Posterior cingulate gyrus (tissue), 11 donors: ENCODE measurements around the gene CTSW.
A peak's percentile ranks its signal among the peaks of the same experiment; 100 is the strongest.

ENCODE experiments used
- DNase-seq, 10 donors: peaks; one replicate each; pipeline versions ENCODE4 v3.0.0 to v3.0.0-alpha.2; 2020 to 2021; ENCODE audit warnings: mixed read lengths in 3 of 10
- intact Hi-C: fragments of 100-400 bp; cut with DNase I; formaldehyde crosslinking; loops from one replicate; pipeline ENCODE4 v1.15.1; 2023

Gene CTSW

DNA sequence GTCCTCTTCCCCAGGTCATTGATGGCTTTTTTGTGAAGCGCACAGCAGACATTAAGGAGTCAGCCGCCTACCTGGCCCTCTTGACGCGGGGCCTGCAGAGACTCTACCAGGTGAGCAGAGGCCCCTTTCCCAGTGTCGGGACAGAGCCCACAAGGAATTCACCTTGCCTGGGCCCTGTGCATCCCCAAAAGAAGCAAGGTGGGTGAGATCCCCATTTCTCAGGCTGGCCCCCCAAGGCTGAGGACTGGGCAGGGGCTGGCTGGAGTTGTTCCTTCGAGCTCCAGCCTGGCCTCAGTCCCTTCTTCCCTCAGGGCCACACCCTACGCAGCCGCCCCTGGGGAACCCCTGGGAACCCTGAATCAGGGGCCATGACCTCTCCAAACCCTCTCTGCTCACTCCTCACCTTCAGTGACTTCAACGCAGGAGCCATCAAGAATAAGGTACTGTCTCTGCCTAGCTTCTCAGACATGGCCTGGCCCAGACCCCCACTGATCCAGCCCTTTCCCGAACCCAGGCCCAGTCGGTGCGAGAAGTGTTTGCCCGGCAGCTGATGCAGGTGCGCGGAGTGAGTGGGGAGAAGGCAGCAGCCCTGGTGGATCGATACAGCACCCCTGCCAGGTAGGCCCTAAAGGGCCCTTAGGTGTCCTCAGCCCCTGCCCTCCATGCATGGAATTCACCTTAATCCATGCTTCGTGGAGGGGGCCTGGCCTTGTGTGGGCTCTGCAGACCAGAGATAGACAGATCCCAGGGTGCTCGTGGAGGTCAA, 14.7 kb upstream of the CTSW start:
- intact Hi-C loops = no loop called here
- DNase-seq = peak in 2 of 10 donors; percentile 14 to 47

- DNase-seq = peak in 2 of 10 donors; percentile 63 to 72
These were observed 14.0 kb upstream of the CTSW start for GRCh38 chr11:65865550-65866172.

DNA sequence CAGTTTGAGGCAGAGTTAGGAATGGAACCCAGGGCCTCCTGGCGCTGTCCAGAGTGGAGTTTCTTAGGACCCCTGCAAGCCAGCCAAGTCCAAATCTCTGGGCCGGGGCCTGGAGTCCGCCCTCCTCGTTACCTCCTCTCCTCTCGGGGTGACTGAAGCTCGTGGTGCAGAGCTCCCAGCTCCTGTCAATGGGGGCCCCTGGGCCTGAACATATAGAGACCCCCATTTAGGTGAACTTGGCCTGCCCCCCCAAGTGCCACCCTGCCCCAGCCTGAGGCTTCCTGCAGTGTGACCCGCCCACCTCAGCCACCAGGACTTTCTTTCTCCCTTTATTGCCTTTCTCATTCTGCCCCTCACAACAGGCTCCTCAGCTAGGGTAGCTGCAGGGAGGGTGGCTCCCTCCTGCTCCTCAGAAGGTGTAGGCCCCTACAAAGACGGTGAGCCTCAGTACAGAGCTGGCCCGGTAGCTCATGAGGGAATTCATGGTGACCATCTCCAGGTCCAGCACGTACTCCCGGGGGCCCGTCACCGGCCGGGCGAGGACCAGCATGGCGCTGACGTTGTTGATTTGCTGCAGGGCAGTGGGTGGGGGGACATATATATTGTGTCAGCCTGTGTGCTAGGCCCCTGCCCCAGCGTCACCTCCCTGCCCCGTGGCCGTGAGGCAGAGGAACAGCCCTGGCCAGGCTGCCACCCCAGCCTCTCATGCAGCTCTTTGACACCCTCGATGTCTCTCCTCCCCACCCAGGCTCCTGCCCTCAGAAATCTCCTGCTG, 12.9 kb upstream of the CTSW start:
- intact Hi-C loops = no loop called here
- peak in 2 of 10 donors; percentile 33 to 53 for DNase-seq

More at GRCh38 chr11:65865550-65866172, 14.0 kb upstream of the CTSW start:
- intact Hi-C loops = no loop called here

DNA sequence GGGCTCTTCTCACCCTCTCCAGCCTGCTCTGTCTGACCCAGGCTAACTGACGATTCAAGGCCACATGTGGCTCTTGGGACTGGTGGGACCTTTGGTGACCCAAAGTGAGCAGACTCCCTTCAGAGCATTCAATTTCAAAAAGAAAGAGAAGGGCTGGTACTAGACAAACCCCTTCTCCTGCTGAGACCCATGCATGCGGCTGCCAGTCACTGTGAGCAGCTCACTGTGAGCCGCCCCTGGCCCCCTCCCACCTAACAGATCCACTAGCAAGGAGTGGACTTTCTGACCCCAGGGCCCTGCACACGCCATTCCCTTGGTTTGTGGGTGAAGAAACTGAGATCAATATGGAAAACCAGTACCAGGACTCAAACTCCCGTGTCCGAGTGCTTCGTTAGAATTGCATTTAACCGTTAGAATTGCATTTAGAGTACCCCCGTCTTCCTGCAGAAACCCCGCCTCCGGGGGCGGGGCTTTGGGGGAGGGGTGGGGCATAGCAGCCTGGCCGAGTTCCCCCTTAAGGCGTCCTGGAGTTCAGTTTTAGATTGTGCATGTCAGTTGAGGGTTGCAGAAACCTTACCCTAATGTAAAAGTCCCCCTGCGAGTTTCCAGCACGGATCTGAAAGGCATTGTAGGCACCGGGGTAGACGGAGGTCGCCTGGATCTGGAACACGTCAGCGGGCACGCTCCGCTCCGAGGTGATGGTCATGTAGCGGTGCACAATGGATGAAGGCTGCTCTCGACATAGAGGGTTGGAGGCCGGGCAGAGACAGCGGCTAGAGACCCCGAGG, 12.2 kb upstream of the CTSW start:
- peak in 2 of 10 donors; percentile 75 to 83 for DNase-seq
- intact Hi-C loops = no loop called here

- intact Hi-C loops = no loop called here
- DNase-seq = peak in 8 of 10 donors; percentile 42 to 93 (median 62)
These were observed 11.5 kb upstream of the CTSW start for GRCh38 chr11:65868076-65868667.

DNA sequence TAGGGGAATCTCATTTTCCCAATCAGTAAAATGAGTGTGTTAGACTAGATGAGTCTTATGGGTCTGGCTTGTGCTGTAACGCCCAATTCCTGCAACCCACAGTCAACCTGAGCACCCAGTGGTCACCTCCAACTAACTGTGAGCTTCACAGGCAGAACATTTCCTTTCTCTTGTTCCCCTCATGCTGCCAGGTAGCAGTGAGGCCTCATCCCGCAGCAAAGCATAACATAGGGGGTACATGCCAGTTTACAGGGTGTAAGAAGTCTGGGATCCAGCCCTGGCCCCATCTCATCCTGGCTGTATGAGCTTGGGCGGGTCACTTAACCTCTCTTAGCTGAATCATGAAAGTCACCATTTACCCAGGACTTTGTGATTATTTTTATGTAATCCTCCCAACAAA, 10.7 kb upstream of the CTSW start:
- intact Hi-C loops = no loop called here
- DNase-seq = peak in 1 of 10 donors; percentile 6

- intact Hi-C loops = no loop called here
- peak in 2 of 10 donors; percentile 47 to 75 for DNase-seq
These were observed 9.9 kb upstream of the CTSW start for GRCh38 chr11:65869643-65870306.

- intact Hi-C loops = no loop called here
- peak in 2 of 10 donors; percentile 55 to 64 for DNase-seq
These were observed 9.4 kb upstream of the CTSW start for GRCh38 chr11:65870307-65870658.

GRCh38 chr11:65870706-65871681, 8.6 kb upstream of the CTSW start:
- DNase-seq = peak in 2 of 10 donors; percentile 46 to 51
- intact Hi-C loops = no loop called here

DNA sequence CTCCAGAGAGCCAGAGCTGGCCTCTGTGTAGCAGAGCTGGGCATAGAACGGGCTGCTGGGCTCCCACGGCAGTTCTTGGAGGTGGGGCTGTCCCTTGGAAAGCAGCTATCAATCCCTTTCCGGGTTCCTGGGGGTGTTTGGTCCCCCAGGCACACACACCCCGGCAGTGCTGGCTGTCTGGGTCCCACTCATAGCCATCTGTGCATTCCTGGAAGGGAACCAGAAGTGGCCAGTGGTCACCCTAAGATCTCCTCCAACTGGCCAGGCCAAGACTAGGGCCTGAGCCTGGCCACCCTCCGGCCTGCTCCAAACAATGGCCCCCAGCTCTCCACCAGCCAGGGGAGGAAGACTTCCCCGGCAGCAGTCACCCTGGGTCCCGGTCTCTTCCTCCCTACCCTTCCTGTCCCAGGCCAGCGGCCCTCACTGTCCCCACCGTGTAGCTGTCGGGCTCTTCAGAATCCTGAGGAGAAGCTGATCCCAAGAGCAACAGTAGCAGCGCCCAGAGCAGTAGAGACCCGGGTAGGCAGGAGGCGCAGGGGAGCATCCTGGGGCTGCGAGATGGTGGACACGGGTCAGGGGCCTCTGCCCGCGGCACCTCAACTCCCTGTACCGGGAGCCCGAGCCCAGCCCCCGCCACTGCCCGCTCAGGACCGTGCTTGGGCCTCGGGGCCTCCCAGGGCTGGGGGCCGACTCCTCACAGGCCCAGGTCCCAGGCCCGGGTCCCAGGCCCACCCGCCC, 7.7 kb upstream of the CTSW start:
- intact Hi-C loops = no loop called here
- peak in 2 of 10 donors; percentile 75 to 80 for DNase-seq

DNA sequence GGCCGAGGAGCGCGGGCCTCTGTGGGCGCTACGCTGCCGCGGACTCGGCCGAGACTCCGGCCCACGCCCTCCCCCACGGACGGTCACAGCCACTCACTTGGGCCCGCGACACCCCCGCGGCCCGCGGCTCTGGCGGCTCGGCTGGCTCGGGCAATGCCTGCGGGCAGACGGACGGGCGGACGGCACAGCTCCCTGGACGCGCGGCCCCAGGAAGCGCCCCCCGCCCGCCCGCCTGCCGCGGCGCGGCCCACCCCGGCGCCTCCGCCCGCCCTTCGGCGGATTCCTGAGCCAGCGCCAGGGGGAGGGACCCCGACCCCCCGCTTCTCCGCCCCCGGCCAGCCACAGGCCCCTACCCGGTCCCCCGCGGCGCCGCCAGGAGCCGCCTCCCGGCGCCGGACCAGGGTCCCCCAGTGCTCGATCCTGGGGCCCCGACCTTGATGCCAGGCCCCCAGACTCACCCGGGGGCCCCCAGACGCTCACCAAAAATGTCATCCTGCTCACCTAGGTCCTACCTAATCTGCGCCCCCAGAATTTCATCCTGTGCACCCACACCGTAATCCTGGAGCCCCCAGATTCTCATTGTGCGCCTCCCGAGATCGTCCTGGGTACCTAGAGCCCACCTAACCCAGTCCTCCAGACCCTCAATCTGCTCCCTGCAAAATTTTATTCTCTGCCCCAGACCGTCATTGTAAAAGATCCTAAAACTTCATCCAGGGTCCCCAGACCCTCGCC, 6.9 kb upstream of the CTSW start, which contains the start of gene EFEMP2:
Gene EFEMP2 (minus strand): TSS at position 215 of the 732 bp plus-strand sequence. CDS start 446 bp downstream, outside the sequence.
- intact Hi-C loops = no loop called here
- peak in 3 of 10 donors; percentile 75 to 89 (median 76) for DNase-seq

DNA sequence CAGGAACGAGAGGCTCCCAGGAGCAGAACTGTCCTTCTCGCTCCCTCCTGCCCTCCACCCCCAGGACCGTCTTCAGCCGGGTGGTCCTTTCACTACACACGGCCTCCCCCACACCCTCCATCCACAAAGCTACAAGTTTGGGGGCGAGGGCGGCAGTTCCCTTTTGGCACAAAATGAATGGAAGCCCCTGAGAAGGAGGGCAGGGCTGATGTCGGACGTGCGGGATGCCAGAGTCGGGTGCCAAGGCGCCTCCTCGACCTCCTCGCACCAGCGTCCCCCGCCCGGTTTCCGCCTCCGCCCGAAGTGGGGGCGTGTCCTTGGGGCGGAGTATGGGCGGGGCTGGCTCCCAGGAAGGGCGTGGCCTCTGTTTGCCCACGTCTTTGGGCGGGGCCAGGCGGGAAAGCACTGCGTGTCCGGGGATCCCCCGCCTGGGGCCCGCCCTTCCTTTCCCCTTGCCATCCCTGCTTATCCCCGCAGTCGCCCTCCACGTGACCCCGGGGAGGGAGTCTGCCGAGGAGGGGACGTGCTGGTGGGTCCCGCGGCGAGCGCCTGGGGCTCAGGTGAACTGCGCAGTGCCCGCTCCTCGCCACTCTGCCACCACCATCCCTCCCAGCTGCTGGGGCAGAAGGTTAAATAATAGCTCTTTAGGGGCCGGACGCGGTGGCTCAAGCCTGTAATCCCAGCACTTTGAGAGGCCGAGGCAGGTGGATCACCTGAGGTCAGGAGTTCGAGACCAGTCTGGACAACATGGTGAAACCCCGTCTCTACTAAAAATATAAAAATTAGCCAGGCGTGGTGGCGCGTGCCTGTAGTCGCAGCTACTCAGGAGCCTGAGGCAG, 6.1 kb upstream of the CTSW start:
- intact Hi-C loops = no loop called here
- DNase-seq = peak; percentile 83 to 99 (median 92)

DNA sequence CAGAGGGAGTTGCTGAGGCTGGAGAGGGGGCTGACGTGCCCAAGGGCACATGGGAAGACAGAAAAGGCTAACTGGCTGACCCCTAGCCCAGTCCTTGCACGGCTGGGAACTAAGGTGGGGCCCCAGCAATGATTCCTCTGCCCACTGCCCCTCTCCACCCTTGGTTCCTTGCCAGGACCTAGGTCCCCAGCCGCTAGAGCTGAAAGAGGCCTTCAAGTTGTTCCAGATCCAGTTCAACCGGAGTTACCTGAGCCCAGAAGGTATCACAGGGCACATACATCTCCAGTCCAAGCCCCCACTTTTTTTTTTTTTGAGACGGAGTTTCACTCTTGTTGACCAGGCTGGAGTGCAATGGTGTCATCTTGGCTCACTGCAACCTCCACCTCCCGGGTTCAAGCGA, 390 bp downstream of the CTSW start:
- intact Hi-C loops = no loop called here
- DNase-seq = peak in 2 of 10 donors; percentile 24 to 33

DNA sequence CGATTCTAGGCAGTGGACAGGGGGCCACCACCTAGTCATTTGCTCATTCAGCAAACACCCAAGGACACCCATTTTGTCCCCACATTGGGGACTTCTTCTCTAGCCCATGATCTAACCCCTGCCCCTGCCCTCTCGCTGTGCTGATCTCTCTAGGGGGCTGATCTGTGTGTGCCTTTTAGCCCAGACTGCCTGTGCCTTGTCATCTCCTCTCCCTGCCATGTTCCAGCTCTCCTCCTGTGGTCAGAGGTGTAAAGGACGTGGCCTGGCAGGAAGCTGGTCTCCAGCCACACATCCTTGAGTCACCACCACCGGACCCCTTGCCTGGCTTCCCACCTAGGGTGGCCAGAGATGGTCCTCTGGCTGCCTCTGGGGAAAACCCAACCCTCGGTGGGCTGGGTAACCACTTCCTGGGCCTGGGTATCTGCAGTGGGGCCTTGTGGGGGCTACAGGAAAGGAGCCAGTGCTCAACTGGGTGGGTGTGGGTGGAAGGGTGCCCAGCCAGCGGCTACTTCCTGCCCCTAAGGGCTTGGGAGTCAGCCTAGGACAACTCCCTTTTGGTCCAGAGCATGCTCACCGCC, 1.3 kb downstream of the CTSW start:
- peak in 2 of 10 donors; percentile 37 to 54 for DNase-seq
- intact Hi-C loops = no loop called here
